Femur (tissue), 1 donor: ENCODE measurements around the gene EHBP1L1.
A peak's percentile ranks its signal among the peaks of the same experiment; 100 is the strongest.

Source experiments
- DNase-seq: peaks from one replicate; pipeline ENCODE4 v3.0.0-alpha.2; 2017

EHBP1L1 gene

GRCh38 chr11:65595543-65596281, 19.9 kb downstream of the EHBP1L1 start, which contains the start of gene KCNK7:
Gene KCNK7, minus strand, starts transcription at chr11:65595800. Its CDS starts 28 bp downstream, at chr11:65595772.
- DNase-seq: no peak

GRCh38 chr11:65596520-65596919, 20.7 kb downstream of the EHBP1L1 start:
- no peak for DNase-seq

DNA sequence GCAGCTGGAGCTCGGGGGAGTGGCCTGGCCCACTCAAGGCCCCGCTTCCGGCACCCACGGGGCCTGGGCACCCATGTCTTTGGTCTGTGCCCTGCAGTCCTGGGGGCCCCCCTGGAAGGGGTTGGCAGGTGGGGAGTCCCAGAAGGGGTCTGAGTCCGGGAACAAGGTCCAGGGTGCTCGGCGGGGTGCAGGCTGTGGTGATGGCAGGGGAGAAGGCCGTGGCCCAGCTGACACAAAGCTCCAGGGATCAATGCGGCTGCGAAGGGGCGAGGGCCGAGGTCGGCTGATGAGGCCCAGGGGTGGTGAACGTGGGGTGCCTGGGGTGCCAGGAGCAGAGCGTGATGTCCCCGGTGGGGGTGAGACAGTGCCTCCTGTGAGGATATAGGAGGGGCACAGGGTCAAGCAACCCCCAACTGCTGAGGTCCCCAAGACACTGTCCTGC, 22.4 kb downstream of the EHBP1L1 start:
- no peak for DNase-seq

- DNase-seq: no peak
Observed at GRCh38 chr11:65599216-65599954, 23.5 kb downstream of the EHBP1L1 start.

- no peak for DNase-seq
Observed at GRCh38 chr11:65599955-65600246, 24.0 kb downstream of the EHBP1L1 start.

- DNase-seq: no peak
Observed at GRCh38 chr11:65604258-65604657, 28.4 kb downstream of the EHBP1L1 start.

- DNase-seq: peak; percentile 97
Observed at GRCh38 chr11:65606876-65607613, 31.2 kb downstream of the EHBP1L1 start.

DNA sequence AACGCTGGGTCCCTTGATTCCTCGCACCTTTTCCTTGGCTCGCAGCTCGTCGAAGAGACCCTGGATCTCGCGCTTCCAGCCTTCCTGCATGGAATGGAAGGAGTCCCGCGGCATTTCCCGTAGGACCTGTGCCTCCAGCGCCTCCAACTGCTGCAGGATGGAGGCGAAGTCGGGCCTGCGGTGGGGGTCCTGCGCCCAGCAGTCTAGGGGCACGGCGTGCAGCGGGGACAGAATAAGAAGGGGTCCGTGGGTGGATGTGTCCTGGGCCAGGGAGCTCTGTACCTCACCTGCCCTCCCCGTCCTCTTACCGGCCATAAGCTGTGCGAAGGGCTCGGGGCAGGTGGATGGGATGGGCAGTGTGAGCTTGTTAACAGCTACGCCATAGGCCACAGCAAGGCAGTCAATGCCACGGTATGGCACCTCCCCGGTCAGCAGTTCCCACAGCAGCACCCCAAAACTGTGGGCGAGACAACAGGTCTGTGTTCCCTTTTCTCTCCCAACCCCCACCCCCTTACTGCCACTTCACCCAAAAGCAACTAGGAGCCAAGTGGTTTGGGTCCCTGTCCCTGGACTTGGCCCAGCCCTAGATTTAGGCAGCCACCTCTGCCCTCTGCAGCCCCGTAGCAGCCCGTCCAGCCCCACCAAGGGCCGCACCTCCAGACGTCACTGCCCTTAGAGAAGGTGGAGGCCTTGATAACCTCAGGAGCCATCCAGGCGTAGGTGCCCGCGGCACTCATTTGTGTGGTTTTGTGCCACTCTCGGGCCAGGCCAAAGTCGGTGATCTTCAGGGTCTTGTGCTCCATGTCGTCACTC, 32.0 kb downstream of the EHBP1L1 start:
- no peak for DNase-seq

- DNase-seq: no peak
Observed at GRCh38 chr11:65609229-65609628, 33.4 kb downstream of the EHBP1L1 start.

DNA sequence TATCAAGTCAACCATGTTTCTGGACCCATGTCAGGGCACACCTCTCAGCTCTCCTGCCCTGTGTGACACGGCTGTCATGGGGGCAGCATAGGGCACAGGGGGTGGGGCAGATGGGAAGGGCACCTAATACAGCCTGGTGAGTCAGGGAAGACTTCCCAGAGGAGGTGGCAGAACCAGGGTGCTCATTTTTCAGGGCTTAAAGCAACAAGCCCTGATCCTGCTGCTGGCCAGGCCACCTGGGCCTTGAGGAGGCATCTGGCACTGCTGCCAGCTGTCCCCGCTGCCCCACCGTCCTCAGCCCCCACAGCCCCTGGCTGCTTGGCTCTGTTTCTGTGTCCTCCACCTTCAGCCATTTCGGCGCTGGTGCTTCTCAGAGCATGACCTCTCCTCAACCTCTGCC, 33.8 kb downstream of the EHBP1L1 start:
- no peak for DNase-seq

DNA sequence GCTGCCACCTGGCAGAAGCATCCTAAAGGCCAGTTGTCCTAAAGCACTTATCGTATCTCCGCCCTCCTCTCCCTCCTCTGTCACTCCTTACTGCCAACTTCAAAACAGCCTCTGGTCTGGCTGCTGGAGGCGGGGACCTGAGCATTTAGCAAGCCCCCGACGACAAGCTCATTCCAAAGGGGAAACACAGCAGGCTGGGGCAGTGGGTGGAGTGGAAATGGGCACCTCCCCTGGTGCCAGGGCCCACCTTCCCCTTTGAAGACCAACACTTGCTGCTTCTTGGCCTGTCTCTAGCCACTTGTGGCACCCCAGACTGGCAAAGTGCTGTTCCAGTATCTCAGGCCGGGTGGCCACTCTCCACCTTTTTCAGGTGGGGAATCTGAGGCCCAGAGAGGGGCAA, 34.6 kb downstream of the EHBP1L1 start:
- DNase-seq: no peak

DNA sequence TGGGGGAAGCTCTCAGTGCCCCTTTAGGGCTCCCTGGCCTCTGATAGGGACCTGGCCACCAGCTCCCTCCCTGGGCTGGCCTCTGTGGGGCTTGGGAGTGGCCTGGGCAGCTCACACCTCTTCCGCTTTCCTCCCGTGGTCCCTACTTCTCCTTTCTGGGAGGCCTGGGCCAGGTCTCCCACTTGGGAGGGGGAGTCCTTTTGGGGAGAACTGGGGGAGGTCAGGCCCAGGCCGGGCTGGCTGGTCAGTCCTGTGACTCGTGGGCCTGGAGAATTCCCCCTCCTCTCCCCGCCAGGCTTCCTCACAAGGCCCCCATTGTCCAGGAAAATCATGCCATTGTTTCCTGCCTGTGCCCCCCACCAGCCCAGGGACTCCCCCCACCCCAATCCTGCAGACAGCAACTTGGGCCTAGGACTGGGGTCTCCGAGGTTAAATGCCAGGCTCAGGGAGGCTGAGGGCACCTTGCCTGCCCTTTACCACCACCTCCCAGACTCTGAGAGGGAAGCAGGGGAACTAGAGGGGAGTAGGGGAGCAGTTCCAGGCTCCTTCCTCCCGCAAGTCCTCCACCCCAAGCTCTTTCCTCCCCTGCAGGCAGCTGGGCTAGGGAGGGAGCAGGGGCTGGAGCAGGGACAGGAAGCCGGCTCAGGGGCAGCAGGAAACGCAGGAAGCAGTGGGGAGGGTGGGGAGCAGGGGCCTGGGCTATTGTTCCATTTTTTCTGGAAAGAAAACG, 35.3 kb downstream of the EHBP1L1 start:
- DNase-seq: no peak

DNA sequence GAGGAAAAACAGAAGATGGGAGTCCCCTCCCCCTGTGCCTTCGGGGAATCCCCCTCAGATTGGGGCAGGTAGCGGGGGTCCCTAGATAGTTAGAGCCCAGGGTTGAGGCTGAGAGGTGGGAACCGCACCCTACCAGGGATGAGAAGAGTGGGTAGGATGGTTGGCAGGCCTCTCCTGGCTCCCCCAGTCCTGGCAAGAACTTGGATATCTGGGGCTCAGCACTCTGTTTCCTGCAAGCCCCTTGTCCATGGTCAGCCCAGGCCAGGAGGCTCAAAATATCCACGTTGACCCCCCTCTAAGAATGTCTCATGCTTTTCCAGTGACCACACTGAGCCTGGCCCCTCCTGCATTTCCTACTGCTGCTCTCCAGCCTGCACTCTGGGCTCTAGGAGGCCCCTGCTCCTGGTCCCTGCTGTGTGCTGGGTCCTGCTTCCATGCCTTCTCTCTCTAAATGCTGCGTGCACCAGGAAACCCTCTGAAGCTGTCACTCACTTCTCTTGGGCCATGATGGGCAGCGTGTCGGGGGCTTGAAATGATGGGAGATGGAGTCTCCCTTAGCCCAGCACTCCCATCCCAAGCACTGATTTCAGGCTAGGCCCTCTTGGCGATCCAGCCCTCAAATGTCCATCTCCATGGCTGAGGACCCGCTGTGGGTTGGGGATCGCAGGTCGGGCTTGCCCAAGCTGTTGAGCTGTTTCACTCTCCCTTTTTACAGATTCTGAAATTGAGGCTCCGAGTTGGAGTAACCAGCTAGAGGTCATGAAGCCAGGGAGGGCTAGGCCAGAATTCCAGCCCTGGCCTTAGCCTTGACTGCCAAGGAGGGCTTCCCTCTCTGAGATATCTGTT, 36.1 kb downstream of the EHBP1L1 start:
- DNase-seq: no peak

GRCh38 chr11:65612691-65613090, 36.8 kb downstream of the EHBP1L1 start:
- no peak for DNase-seq

DNA sequence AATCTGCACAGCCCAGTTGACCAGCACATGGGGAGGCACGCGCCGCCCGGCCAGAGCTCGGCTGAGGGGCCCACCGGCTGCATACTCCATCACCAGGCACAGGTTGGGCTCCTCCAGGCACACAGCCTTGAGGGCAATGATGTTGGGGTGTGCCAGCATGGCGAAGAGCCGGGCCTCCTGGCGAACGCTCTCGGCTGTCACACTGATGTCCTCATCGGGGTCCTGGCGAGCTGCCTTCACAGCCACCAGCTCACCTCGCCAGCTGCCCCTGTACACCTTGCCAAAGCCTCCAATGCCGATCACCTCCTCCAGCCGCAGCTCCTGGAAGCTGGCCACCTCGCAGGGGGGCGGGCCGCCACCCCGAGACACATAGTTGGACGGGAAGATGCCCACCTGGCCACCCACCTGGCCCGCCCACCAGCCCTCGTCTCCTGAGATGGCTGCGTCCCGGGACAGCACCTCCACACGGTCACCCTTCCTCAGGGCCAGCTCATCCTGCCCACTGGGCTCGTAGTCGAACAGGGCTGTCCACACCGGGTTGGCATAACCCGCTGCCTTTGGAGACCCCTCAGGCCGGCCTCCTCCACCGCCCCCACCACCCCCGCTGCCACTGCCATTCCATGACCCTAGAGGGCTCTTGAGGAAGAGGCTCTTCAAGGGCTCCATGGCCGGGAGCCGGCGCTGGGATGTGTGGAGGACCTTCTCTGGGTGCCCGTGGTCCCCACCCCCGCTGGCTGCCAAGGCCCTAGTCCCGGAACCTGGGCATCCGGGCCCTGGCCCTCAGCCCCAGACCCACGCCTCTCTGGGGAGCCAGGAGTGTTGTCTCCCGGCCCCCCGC, 37.5 kb downstream of the EHBP1L1 start:
- DNase-seq: no peak

DNA sequence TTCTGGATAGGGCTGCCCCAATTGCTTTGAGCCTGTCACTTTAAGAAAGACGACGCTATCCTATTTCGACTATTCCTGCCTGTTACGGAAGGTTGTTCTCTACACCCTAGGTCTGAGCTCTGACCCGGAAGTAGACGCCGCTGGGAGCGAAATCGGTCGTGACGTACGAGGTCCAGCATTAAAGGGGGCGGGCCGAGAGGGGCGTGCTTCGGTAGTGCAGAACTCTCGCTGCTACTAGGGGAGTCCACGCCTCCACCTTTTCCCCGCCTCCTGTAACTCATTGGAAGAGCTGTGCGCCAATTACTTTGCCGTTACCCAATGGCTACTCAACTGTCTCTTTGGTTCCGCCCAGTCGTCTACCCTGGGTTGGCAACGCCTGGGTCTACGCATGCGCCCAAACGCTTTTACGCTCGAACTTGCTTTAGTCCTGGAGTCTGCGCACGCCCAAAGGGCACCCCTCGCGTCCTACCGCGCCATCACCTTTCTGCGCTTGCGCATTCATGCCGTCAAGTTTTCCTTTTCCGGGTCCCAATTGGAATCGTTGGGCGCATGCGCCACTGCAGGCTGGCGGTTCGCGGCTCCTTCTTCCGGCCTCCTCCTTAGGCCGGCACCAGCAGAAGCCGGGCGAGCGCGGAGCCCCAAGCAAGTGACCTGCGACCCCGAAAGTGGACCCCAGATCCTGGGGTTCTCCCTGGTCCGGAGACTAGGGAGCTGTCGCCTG, 39.5 kb downstream of the EHBP1L1 start, which contains the start of gene PCNX3:
PCNX3 (plus strand) TSS at position 548 of the 721 bp plus-strand sequence. CDS start 536 bp downstream, outside the sequence.
- DNase-seq: peak; percentile 100

DNA sequence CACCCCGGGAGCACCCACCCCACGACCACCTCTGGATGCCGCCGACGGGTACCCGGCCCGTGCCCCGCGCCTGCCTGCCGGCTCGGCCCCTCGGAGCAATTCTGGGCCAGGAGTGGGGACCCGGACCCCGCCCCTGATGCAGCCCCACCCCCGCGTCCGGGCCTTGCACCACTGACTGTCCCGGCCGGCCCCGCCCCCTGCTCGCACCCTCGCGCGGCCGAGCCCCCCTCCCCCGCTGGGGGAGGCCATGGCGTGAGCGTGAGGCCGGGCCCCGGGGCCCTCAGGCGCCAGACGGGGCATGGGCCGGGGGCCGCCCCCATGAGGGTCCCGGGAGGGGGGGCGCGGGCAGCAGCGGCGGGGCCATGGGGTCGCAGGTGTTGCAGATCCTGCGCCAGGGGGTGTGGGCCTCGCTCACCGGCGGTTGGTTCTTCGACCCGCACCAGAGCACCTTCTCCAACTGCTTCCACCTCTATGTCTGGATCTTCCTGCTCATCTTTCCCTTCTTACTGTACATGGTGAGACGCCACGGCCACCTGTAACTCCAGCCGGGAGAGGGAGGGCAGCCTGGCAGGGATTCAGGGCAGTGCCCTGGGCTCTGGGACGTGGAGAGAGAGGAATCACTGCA, 40.2 kb downstream of the EHBP1L1 start:
- DNase-seq: no peak

GRCh38 chr11:65616575-65617001, 40.7 kb downstream of the EHBP1L1 start:
- DNase-seq: no peak
